ENCODE data around the gene CLEC18C. TPM values are rescaled to one million over a fixed set of nuclear protein-coding genes. Genes with fewer than 3 reads are reported as not detected.
A peak's percentile ranks its signal among the peaks of the same experiment; 100 is the strongest.
"Not testable (repeated sequence)": the region's sequence is repeated elsewhere in the genome, so short reads cannot be mapped to it uniquely, and the experiment has no call there.

The CLEC18C gene
- total RNA-seq, 1 experiment from 2014 or later, result 1.1 TPM

- not testable (repeated sequence) for H3K36me3 ChIP-seq; DNase-seq; H3K4me1 ChIP-seq; H3K9me3 ChIP-seq (replicated peaks); H3K27ac ChIP-seq; H3K27me3 ChIP-seq; H3K4me3 ChIP-seq
Measured at GRCh38 chr16:70223971-70224513, 50.5 kb downstream of the CLEC18C start.

DNA sequence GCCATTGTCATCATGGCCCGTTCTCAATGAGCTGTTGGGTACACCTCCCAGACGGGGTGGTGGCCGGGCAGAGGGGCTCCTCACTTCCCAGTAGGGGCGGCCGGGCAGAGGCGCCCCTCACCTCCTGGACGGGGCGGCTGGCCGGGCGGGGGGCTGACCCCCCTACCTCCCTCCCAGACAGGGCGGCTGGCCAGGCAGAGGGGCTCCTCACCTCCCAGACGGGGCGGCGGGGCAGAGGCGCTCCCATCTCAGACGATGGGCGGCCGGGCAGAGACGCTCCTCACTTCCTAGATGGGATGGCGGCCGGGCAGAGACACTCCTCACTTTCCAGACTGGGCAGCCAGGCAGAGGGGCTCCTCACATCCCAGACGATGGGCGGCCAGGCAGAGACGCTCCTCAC lies 51.1 kb downstream of the CLEC18C start:
- H3K36me3 ChIP-seq; H3K4me1 ChIP-seq; DNase-seq; H3K27me3 ChIP-seq; H3K4me3 ChIP-seq; H3K9me3 ChIP-seq (replicated peaks); H3K27ac ChIP-seq: not testable (repeated sequence)

GRCh38 chr16:70225430-70225829 lies 51.8 kb downstream of the CLEC18C start:
- not testable (repeated sequence) for H3K9me3 ChIP-seq (replicated peaks); DNase-seq; H3K4me3 ChIP-seq; H3K27ac ChIP-seq; H3K36me3 ChIP-seq; H3K4me1 ChIP-seq; H3K27me3 ChIP-seq

DNA sequence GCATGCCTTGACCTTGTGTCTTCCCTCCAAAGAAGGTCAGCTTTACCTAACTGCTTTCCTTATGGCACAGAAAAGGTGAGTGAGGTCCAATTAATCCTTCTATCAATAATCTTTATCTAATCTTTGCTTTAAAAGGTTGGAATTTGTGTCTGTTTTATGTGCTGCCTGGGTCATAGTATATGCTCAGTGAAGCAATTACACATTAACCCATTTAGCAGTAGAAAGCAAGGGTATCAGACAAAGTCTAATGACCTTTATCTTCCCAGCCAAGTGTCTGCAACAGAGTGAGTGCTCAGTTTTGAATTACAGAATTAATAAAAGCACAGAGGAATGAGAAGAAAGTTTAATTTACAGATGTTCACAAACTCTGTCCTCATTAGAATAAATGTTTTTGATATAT lies 52.4 kb downstream of the CLEC18C start:
- H3K9me3 ChIP-seq (replicated peaks); DNase-seq: not testable (repeated sequence)

DNA sequence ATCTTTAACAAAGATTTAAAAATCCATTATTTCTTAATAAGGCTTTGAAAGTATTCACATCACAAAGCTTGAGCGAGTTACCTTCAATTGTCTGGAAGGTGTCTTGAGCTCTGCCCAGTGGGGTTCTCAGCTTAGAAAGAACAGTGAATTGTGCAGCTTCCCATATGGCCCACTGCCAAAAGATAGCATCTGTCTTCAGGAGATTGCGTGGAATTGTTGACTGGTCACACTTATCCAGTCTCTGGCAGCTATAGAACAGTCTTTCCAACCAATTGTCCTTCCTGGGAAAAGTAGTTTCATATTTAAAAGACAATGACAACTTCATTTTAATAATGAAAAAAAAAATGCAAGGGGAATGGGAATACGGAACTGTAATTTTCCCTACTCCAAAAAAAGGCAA lies 58.2 kb downstream of the CLEC18C start:
- not testable (repeated sequence) for H3K36me3 ChIP-seq, H3K4me1 ChIP-seq

More for the DNA sequence above, 52.4 kb downstream of the CLEC18C start:
- not testable (repeated sequence) for H3K27ac ChIP-seq, H3K4me1 ChIP-seq, H3K27me3 ChIP-seq, H3K36me3 ChIP-seq, H3K4me3 ChIP-seq

More for the DNA sequence above, 58.2 kb downstream of the CLEC18C start:
- H3K9me3 ChIP-seq (replicated peaks); H3K27ac ChIP-seq; H3K27me3 ChIP-seq; H3K4me3 ChIP-seq: not testable (repeated sequence)
- peak in 1 of 2 experiments; percentile 23 for DNase-seq

Other genes with a start within 250 kb of the CLEC18C start
- 0.12 and 0.30 TPM in 2 replicates for gene CLEC18A, start 222.5 kb upstream of the CLEC18C start, total RNA-seq (2014; rRNA removed; shearing (Covaris generic))
- 19.8 and 21.8 TPM in 2 replicates for gene PDPR, start 59.5 kb upstream of the CLEC18C start, total RNA-seq (2014; rRNA removed; shearing (Covaris generic))
- gene EXOSC6, start 78.2 kb downstream of the CLEC18C start, total RNA-seq (2014; rRNA removed; shearing (Covaris generic)), result 19.7 and 22.6 TPM in 2 replicates
- gene AARS1, start 115.7 kb downstream of the CLEC18C start, total RNA-seq (2014; rRNA removed; shearing (Covaris generic)), result 32.4 and 36.5 TPM in 2 replicates
- 17.5 and 23.9 TPM in 2 replicates for gene DDX19B, start 125.4 kb downstream of the CLEC18C start, total RNA-seq (2014; rRNA removed; shearing (Covaris generic))
- gene DDX19A, start 173.1 kb downstream of the CLEC18C start, total RNA-seq (2014; rRNA removed; shearing (Covaris generic)), result 36.3 and 37.1 TPM in 2 replicates